ENCODE data around the gene OR2W1. TPM values are rescaled to one million over a fixed set of nuclear protein-coding genes. Genes with fewer than 3 reads are reported as not detected.

The OR2W1 gene
- total RNA-seq, 4 donors from 2014 or later: not detected

- no peaks in the 10 kb centered on the region for H3K36me3 ChIP-seq
- peaks cover 0 to 9% (median 2%) of the 10 kb centered on the region in 4 donors for H3K4me1 ChIP-seq
- peak within 1 kb of the TSS; percentile 73 to 81 (median 77) for H3K27ac ChIP-seq
- H3K4me3 ChIP-seq: peak within 1 kb of the TSS; percentile 50 to 73 (median 52)
- no peaks in the 10 kb centered on the region for H3K9me3 ChIP-seq
- 6 to 8% methylated on average over 24 to 29 of the region's 29 CpGs for WGBS, 2 donors (ENCODE audit: low coverage in 1 of 2)
- intact Hi-C loops (cut with DNase I; ENCODE audit: low total_unique reads) (no loop called here), in situ Hi-C loops (cut with MboI; ENCODE audit: low pct_ligation_motif_present in 1 of 4, low pct_unique_long_range_greater_than_20kb in 1 of 4, low sequenced_read_pairs in 3 of 4) (loop anchor here in 1 of 4 donors (25.0 kb wide), 1 partner anchor 168 kb away; no protein-coding TSS in a partner anchor)
- TF ChIP-seq EP300 (IDR thresholded peaks at IDR 0.05; ENCODE audit: low read depth) (no peak), POLR2A (IDR thresholded peaks at IDR 0.05) (peak; percentile 11), POLR2AphosphoS5 (IDR thresholded peaks at IDR 0.05) (peak; percentile 23 to 36 (median 33))
- DNase-seq: peak; percentile 60
- H3K27me3 ChIP-seq: peaks cover 6% of the 10 kb centered on the region
These were observed 39.6 kb downstream of the OR2W1 start, which contains the start of gene ZNF311 for GRCh38 chr6:29005183-29005885. ZNF311 (minus strand) TSS chr6:29005315; CDS start chr6:29003954, 1,361 bp downstream.

GRCh38 chr6:28996844-28997510, 48.0 kb downstream of the OR2W1 start:
- H3K27me3 ChIP-seq: peaks cover 5% of the 10 kb centered on the region
- 81 to 91% methylated on average over 1 to 2 of the region's 2 CpGs for WGBS, 2 donors (ENCODE audit: low coverage in 1 of 2)
- no peaks in the 10 kb centered on the region for H3K9me3 ChIP-seq
- H3K4me3 ChIP-seq: no peak overlapping the region
- no peaks in the 10 kb centered on the region for H3K36me3 ChIP-seq
- TF ChIP-seq EP300 (IDR thresholded peaks at IDR 0.05; ENCODE audit: low read depth) (no peak), POLR2AphosphoS5 (IDR thresholded peaks at IDR 0.05) (no peak), CTCF (IDR thresholded peaks at IDR 0.05) (no peak), POLR2A (IDR thresholded peaks at IDR 0.05) (no peak)
- no peaks in the 10 kb centered on the region for H3K4me1 ChIP-seq
- no peak overlapping the region for H3K27ac ChIP-seq
- intact Hi-C loops (cut with DNase I; ENCODE audit: low total_unique reads) (no loop called here), in situ Hi-C loops (cut with MboI; ENCODE audit: low pct_ligation_motif_present in 1 of 4, low pct_unique_long_range_greater_than_20kb in 1 of 4, low sequenced_read_pairs in 3 of 4) (no loop called here)
- no peak for DNase-seq

GRCh38 chr6:28995093-28995650, 49.8 kb downstream of the OR2W1 start:
- WGBS, 2 donors (ENCODE audit: low coverage in 1 of 2): 95 to 100% methylated on average over 3 to 8 of the region's 8 CpGs
- H3K9me3 ChIP-seq: no peaks in the 10 kb centered on the region
- H3K36me3 ChIP-seq: no peaks in the 10 kb centered on the region
- no peak overlapping the region for H3K27ac ChIP-seq
- peaks cover 13% of the 10 kb centered on the region for H3K27me3 ChIP-seq
- in situ Hi-C loops (cut with MboI; ENCODE audit: low pct_ligation_motif_present in 1 of 4, low pct_unique_long_range_greater_than_20kb in 1 of 4, low sequenced_read_pairs in 3 of 4): no loop called here
- H3K4me3 ChIP-seq: no peak overlapping the region
- no peak for DNase-seq
- H3K4me1 ChIP-seq: no peaks in the 10 kb centered on the region
- TF ChIP-seq EP300 (IDR thresholded peaks at IDR 0.05; ENCODE audit: low read depth): no peak
- no peak for TF ChIP-seq POLR2AphosphoS5 (IDR thresholded peaks at IDR 0.05)
- no peak for TF ChIP-seq CTCF (IDR thresholded peaks at IDR 0.05)
- no peak for TF ChIP-seq POLR2A (IDR thresholded peaks at IDR 0.05)
- intact Hi-C loops (cut with DNase I; ENCODE audit: low total_unique reads): no loop called here

Other genes starting within 250 kb of the OR2W1 start
- 100 to 1,000 TPM in 1 of 4 donors, 10 to 100 TPM in 3; 27.3 to 237 (median 48.9) TPM for gene TRIM27, start 121.2 kb downstream of the OR2W1 start, total RNA-seq
- 1 to 10 TPM in 2 of 4 donors, not detected in 2; 1.1 to 1.9 TPM for gene ZNF311, start 39.9 kb downstream of the OR2W1 start, total RNA-seq
- not detected for gene OR2B3, start 42.1 kb upstream of the OR2W1 start, total RNA-seq
- gene OR2J1, start 54.3 kb upstream of the OR2W1 start, total RNA-seq: not detected
- not detected for gene OR2J3, start 62.9 kb upstream of the OR2W1 start, total RNA-seq
- gene OR2J2, start 125.7 kb upstream of the OR2W1 start, total RNA-seq: not detected